GM23338 (cell line): ENCODE measurements around the gene TTLL5. TPM values are rescaled to one million over a fixed set of nuclear protein-coding genes. Genes with fewer than 3 reads are reported as not detected.

ENCODE experiments used
- ATAC-seq: fragments of 200-7000 bp; cut with Tn5 transposase; 3 replicates; pipeline ENCODE4 v1.9.1; 2020
- DNase-seq: peaks from one replicate; pipeline ENCODE4 v3.0.0-alpha.2; 2015; ENCODE audit warnings: low spot score
- H2AFZ ChIP-seq: fragments of 200-600 bp; sonication (generic); 2 replicates; pipeline ENCODE4 v1.8.0; 2016; ENCODE audit warnings: antibody characterized with exemption, mild to moderate bottlenecking, moderate library complexity
- H3F3A ChIP-seq: fragments of 200-600 bp; sonication (generic); replicated peaks from 2 replicates; pipeline ENCODE4 v1.8.0; 2017; ENCODE audit warnings: antibody characterized with exemption, mixed run types, low read depth
- H3K27ac ChIP-seq: fragments of 200-600 bp; sonication (generic); 2 replicates; pipeline ENCODE4 v1.6.1; 2016; ENCODE audit warnings: low read depth
- H3K27me3 ChIP-seq: fragments of 200-600 bp; sonication (generic); 2 replicates; pipeline ENCODE4 v1.8.0; 2016; ENCODE audit warnings: mild to moderate bottlenecking, mixed run types, moderate library complexity; ENCODE audit not compliant: insufficient read depth
- H3K36me3 ChIP-seq: fragments of 200-600 bp; sonication (generic); 2 replicates; pipeline ENCODE4 v1.8.0; 2016; ENCODE audit warnings: mild to moderate bottlenecking; ENCODE audit not compliant: insufficient read depth
- H3K4me1 ChIP-seq: fragments of 200-600 bp; sonication (generic); 2 replicates; pipeline ENCODE4 v1.8.0; 2016; ENCODE audit warnings: mild to moderate bottlenecking, moderate library complexity; ENCODE audit not compliant: insufficient read depth
- H3K4me2 ChIP-seq: fragments of 200-600 bp; sonication (generic); 2 replicates; pipeline ENCODE4 v1.7.1; 2017; ENCODE audit warnings: mixed run types
- H3K4me3 ChIP-seq: fragments of 200-600 bp; sonication (generic); 2 replicates; pipeline ENCODE4 v1.6.1; 2016; ENCODE audit warnings: mixed run types
- H3K79me2 ChIP-seq: fragments of 200-600 bp; sonication (generic); replicated peaks from 2 replicates; pipeline ENCODE4 v1.8.0; 2017; ENCODE audit warnings: mild to moderate bottlenecking; ENCODE audit not compliant: insufficient read depth
- H3K9me2 ChIP-seq: fragments of 200-600 bp; sonication (generic); 2 replicates; pipeline ENCODE4 v1.8.0; 2017; ENCODE audit not compliant: insufficient read depth
- H4K20me1 ChIP-seq: fragments of 200-600 bp; sonication (generic); replicated peaks from 2 replicates; pipeline ENCODE4 v1.8.0; 2017; ENCODE audit warnings: mild to moderate bottlenecking; ENCODE audit not compliant: insufficient read depth
- H3K27ac Mint-ChIP-seq: 2 replicates; pipeline ENCODE4 v1.8.0; 2020; ENCODE audit warnings: inconsistent platforms, mild to moderate bottlenecking, moderate library complexity, mixed read lengths
- H3K27me3 Mint-ChIP-seq: 3 replicates; pipeline ENCODE4 v1.8.0; 2022; ENCODE audit warnings: low read depth, mild to moderate bottlenecking, moderate library complexity, mixed read lengths, inconsistent platforms; ENCODE audit not compliant: insufficient read depth, poor library complexity
- H3K36me3 Mint-ChIP-seq: 3 replicates; pipeline ENCODE4 v1.8.0; 2021; ENCODE audit warnings: low read depth, mild to moderate bottlenecking, inconsistent platforms, moderate library complexity, mixed read lengths
- H3K4me1 Mint-ChIP-seq: 3 replicates; pipeline ENCODE4 v1.8.0; 2020; ENCODE audit warnings: mild to moderate bottlenecking, inconsistent platforms, mixed read lengths
- H3K4me3 Mint-ChIP-seq: 3 replicates; pipeline ENCODE4 v1.8.0; 2021; ENCODE audit warnings: moderate library complexity, mild to moderate bottlenecking, inconsistent platforms, mixed read lengths
- H3K9me3 Mint-ChIP-seq: 3 replicates; pipeline ENCODE4 v1.8.0; 2020; ENCODE audit warnings: moderate library complexity, mild to moderate bottlenecking, inconsistent platforms, mixed read lengths
- CTCF ChIP-seq, 2 experiments: fragments of 200-600 bp in 1 of 2; sonication (generic) in 1 of 2; conservative IDR thresholded peaks; 2 replicates each; pipeline versions ENCODE4 v1.5.1 to v1.6.1; 2016 to 2017; ENCODE audit warnings: antibody characterized with exemption in 2 of 2, low read depth in 2 of 2, mild to moderate bottlenecking in 2 of 2, moderate library complexity in 1 of 2
- ETS1 ChIP-seq: IDR thresholded peaks from 2 replicates; pipeline ENCODE4 v1.6.1; 2016; ENCODE audit warnings: antibody characterized with exemption
- EZH2 ChIP-seq: fragments of 200-600 bp; sonication (generic); IDR thresholded peaks from one replicate; pipeline ENCODE4 v1.8.0; 2017; ENCODE audit warnings: antibody characterized with exemption, mild to moderate bottlenecking, low read depth; ENCODE audit not compliant: unreplicated experiment
- EZH2phosphoT487 ChIP-seq: fragments of 200-600 bp; sonication (generic); IDR thresholded peaks from one replicate; pipeline ENCODE4 v1.8.1; 2018; ENCODE audit warnings: antibody characterized with exemption; ENCODE audit not compliant: unreplicated experiment
- NANOG ChIP-seq: IDR thresholded peaks from 2 replicates; pipeline ENCODE4 v1.6.1; 2016; ENCODE audit warnings: antibody characterized with exemption, borderline replicate concordance
- REST ChIP-seq: IDR thresholded peaks from one replicate; pipeline ENCODE4 v1.6.1; 2018; ENCODE audit warnings: antibody characterized with exemption; ENCODE audit not compliant: unreplicated experiment
- STAT1 ChIP-seq: IDR thresholded peaks from one replicate; pipeline ENCODE4 v1.6.1; 2016; ENCODE audit warnings: antibody characterized with exemption; ENCODE audit not compliant: unreplicated experiment
- ZNF462 ChIP-seq: fragments of 250-450 bp; sonication (Bioruptor Pico); IDR thresholded peaks from 2 replicates; pipeline ENCODE4 v1.5.0; 2020; ENCODE audit warnings: mild to moderate bottlenecking, moderate library complexity
- polyA plus RNA-seq: library from polyadenylated mRNA; unstranded; fragments of >200 nt; fragmentation: Nextera tagmentation; extraction: Ambion mirVana; gene quantifications from 2 replicates; pipeline ENCODE4 v1.2.1, GENCODE V29; 2016
- total RNA-seq: library from RNA; depleted of rRNA; stranded (reverse); fragments of >200 nt; shearing (Covaris generic); gene quantifications from 2 replicates; pipeline ENCODE4 v1.2.3, GENCODE V29; 2014

Gene TTLL5
- total and polyA plus RNA-seq, 2 experiments from 2014 or later = 33.5 to 35.4 TPM

GRCh38 chr14:75968456-75968855, 307.4 kb downstream of the TTLL5 start (continued):
- TF ChIP-seq NANOG (no peak), EZH2phosphoT487 (no peak), REST (no peak), EZH2 (no peak), ETS1 (no peak)

- Histone ChIP-seq H3F3A (no peaks in the 10 kb centered on the region), H3K79me2 (no peaks in the 10 kb centered on the region), H3K27ac (no peak overlapping the region), H3K4me1 (peaks cover 10% of the 10 kb centered on the region), H3K9me2 (no peaks in the 10 kb centered on the region), H3K4me3 (no peak overlapping the region), H3K36me3 (no peaks in the 10 kb centered on the region), H2AFZ (no peak overlapping the region), H3K4me2 (no peak overlapping the region), H3K27me3 (no peaks in the 10 kb centered on the region), H4K20me1 (no peaks in the 10 kb centered on the region)
- H3K27ac Mint-ChIP-seq = no peak overlapping the region
- no peaks in the 10 kb centered on the region for H3K36me3 Mint-ChIP-seq
- no peak for TF ChIP-seq CTCF (conservative IDR thresholded peaks at IDR 0.05; ENCODE audit: low read depth in 2 of 2)
- no peak for TF ChIP-seq STAT1
- TF ChIP-seq ZNF462 (CRISPR knock-in tag) = no peak
- no peak for TF ChIP-seq REST
- DNase-seq (no peak), ATAC-seq (no peak)
- no peaks in the 10 kb centered on the region for H3K9me3 Mint-ChIP-seq
- H3K4me1 Mint-ChIP-seq = peaks cover 17% of the 10 kb centered on the region
- H3K27me3 Mint-ChIP-seq = peaks cover 3% of the 10 kb centered on the region
- no peak overlapping the region for H3K4me3 Mint-ChIP-seq
Observed at GRCh38 chr14:75969126-75969525, 308.1 kb downstream of the TTLL5 start.
